HG03521 (cell line): ENCODE results near the gene SPTLC2.
"Not testable (repeated sequence)": the region's sequence is repeated elsewhere in the genome, so short reads cannot be mapped to it uniquely, and the experiment has no call there.

Source experiments
- ATAC-seq: cut with Tn5 transposase; IDR thresholded peaks from one replicate; pipeline ENCODE4 v1.9.1; 2021; ENCODE audit warnings: mild to moderate bottlenecking, moderate library complexity; ENCODE audit not compliant: unreplicated experiment

SPTLC2 gene

GRCh38 chr14:77590845-77591485 is 25.5 kb downstream of the SPTLC2 start:
- ATAC-seq = no peak

GRCh38 chr14:77589099-77589498 is 27.3 kb downstream of the SPTLC2 start:
- ATAC-seq = no peak

GRCh38 chr14:77588411-77589025 is 27.9 kb downstream of the SPTLC2 start:
- not testable (repeated sequence) for ATAC-seq

GRCh38 chr14:77585385-77585784 is 31.1 kb downstream of the SPTLC2 start:
- no peak for ATAC-seq

- no peak for ATAC-seq
These were observed 31.6 kb downstream of the SPTLC2 start for GRCh38 chr14:77584809-77585208.

- no peak for ATAC-seq
These were observed 32.8 kb downstream of the SPTLC2 start for GRCh38 chr14:77583657-77584056.

GRCh38 chr14:77582511-77582910 is 33.9 kb downstream of the SPTLC2 start:
- ATAC-seq = no peak

GRCh38 chr14:77580964-77581505 is 35.4 kb downstream of the SPTLC2 start:
- peak; percentile 97 for ATAC-seq

- no peak for ATAC-seq
These were observed 36.0 kb downstream of the SPTLC2 start for GRCh38 chr14:77580477-77580876.

GRCh38 chr14:77579780-77580179 is 36.7 kb downstream of the SPTLC2 start:
- ATAC-seq = no peak

GRCh38 chr14:77579065-77579464 is 37.4 kb downstream of the SPTLC2 start:
- no peak for ATAC-seq

- no peak for ATAC-seq
These were observed 41.9 kb downstream of the SPTLC2 start for GRCh38 chr14:77574446-77575115.

GRCh38 chr14:77573964-77574363 is 42.5 kb downstream of the SPTLC2 start:
- no peak for ATAC-seq

GRCh38 chr14:77570706-77571268 is 45.6 kb downstream of the SPTLC2 start:
- no peak for ATAC-seq

GRCh38 chr14:77565994-77566305 is 50.5 kb downstream of the SPTLC2 start:
- no peak for ATAC-seq

GRCh38 chr14:77565289-77565993 is 51.0 kb downstream of the SPTLC2 start:
- ATAC-seq = no peak

- ATAC-seq = no peak
These were observed 53.8 kb downstream of the SPTLC2 start for GRCh38 chr14:77562681-77563080.

GRCh38 chr14:77561881-77562280 is 54.6 kb downstream of the SPTLC2 start:
- no peak for ATAC-seq

- ATAC-seq = no peak
These were observed 57.1 kb downstream of the SPTLC2 start for GRCh38 chr14:77559381-77559780.

GRCh38 chr14:77557391-77557790 is 59.0 kb downstream of the SPTLC2 start:
- ATAC-seq = no peak

- ATAC-seq = no peak
These were observed 59.5 kb downstream of the SPTLC2 start for GRCh38 chr14:77556946-77557345.
